ENCODE results near the gene LPAR1.

GRCh38 chr9:111001526-111001925 is 36.7 kb downstream of the LPAR1 start:
- no peak for TF ChIP-seq CTCF (IDR thresholded peaks at IDR 0.05)
- no peak for TF ChIP-seq POLR2A (IDR thresholded peaks at IDR 0.05)

All from lower leg skin (tissue), 3 donors.